ENCODE data around the gene STOM. TPM values are rescaled to one million over a fixed set of nuclear protein-coding genes. Genes with fewer than 3 reads are reported as not detected.

The STOM gene
- total and polyA plus RNA-seq, 2 donors = 28.5 to 157 TPM

- 98% methylated on average over 17 of the region's 17 CpGs for WGBS
- no peaks in the 10 kb centered on the region for H3K36me3 ChIP-seq (ENCODE audit: control insufficient read depth in 2 of 2, insufficient read depth in 2 of 2, low read length in 1 of 2)
- no peaks in the 10 kb centered on the region for H3K4me1 ChIP-seq (ENCODE audit: control insufficient read depth in 2 of 2, insufficient read depth in 2 of 2, low read length in 2 of 2)
- H3K9me3 ChIP-seq (ENCODE audit: control insufficient read depth in 2 of 2, insufficient read depth in 1 of 2, low read length in 1 of 2) = no peaks in the 10 kb centered on the region
- H3K4me3 ChIP-seq (ENCODE audit: low read length in 2 of 2) = no peak overlapping the region
- no peak overlapping the region for H3K27ac ChIP-seq (ENCODE audit: low read depth in 1 of 2, low read length in 1 of 2)
- no peak for DNase-seq (ENCODE audit: low read depth in 6 of 9, low spot score in 9 of 9)
- H3K27me3 ChIP-seq (ENCODE audit: control insufficient read depth in 2 of 2, insufficient read depth in 1 of 2, low read length in 1 of 2) = no peaks in the 10 kb centered on the region
These were observed 57.9 kb downstream of the STOM start for GRCh38 chr9:121312169-121312568.

GRCh38 chr9:121310571-121310970 lies 59.5 kb downstream of the STOM start:
- DNase-seq (ENCODE audit: low read depth in 6 of 9, low spot score in 9 of 9) = no peak
- H3K4me3 ChIP-seq (ENCODE audit: low read length in 2 of 2) = no peak overlapping the region
- H3K9me3 ChIP-seq (ENCODE audit: control insufficient read depth in 2 of 2, insufficient read depth in 1 of 2, low read length in 1 of 2) = no peaks in the 10 kb centered on the region
- WGBS = 97% methylated on average over 9 of the region's 9 CpGs
- no peaks in the 10 kb centered on the region for H3K27me3 ChIP-seq (ENCODE audit: control insufficient read depth in 2 of 2, insufficient read depth in 1 of 2, low read length in 1 of 2)
- H3K4me1 ChIP-seq (ENCODE audit: control insufficient read depth in 2 of 2, insufficient read depth in 2 of 2, low read length in 2 of 2) = no peaks in the 10 kb centered on the region
- H3K36me3 ChIP-seq (ENCODE audit: control insufficient read depth in 2 of 2, insufficient read depth in 2 of 2, low read length in 1 of 2) = no peaks in the 10 kb centered on the region
- H3K27ac ChIP-seq (ENCODE audit: low read depth in 1 of 2, low read length in 1 of 2) = no peak overlapping the region

- no peaks in the 10 kb centered on the region for H3K4me1 ChIP-seq (ENCODE audit: control insufficient read depth in 2 of 2, insufficient read depth in 2 of 2, low read length in 2 of 2)
- H3K27me3 ChIP-seq (ENCODE audit: control insufficient read depth in 2 of 2, insufficient read depth in 1 of 2, low read length in 1 of 2) = no peaks in the 10 kb centered on the region
- no peak overlapping the region for H3K4me3 ChIP-seq (ENCODE audit: low read length in 2 of 2)
- H3K9me3 ChIP-seq (ENCODE audit: control insufficient read depth in 2 of 2, insufficient read depth in 1 of 2, low read length in 1 of 2) = no peaks in the 10 kb centered on the region
- 83% methylated on average over 7 of the region's 7 CpGs for WGBS
- H3K27ac ChIP-seq (ENCODE audit: low read depth in 1 of 2, low read length in 1 of 2) = no peak overlapping the region
- no peaks in the 10 kb centered on the region for H3K36me3 ChIP-seq (ENCODE audit: control insufficient read depth in 2 of 2, insufficient read depth in 2 of 2, low read length in 1 of 2)
- DNase-seq (ENCODE audit: low read depth in 6 of 9, low spot score in 9 of 9) = no peak
These were observed 60.1 kb downstream of the STOM start for GRCh38 chr9:121309833-121310425.

- DNase-seq (ENCODE audit: low read depth in 6 of 9, low spot score in 9 of 9) = no peak
- WGBS = 95% methylated on average over 6 of the region's 6 CpGs
- H3K4me1 ChIP-seq (ENCODE audit: control insufficient read depth in 2 of 2, insufficient read depth in 2 of 2, low read length in 2 of 2) = no peaks in the 10 kb centered on the region
These were observed 60.9 kb downstream of the STOM start for GRCh38 chr9:121309171-121309570.

GRCh38 chr9:121308765-121309164 lies 61.3 kb downstream of the STOM start:
- Histone ChIP-seq H3K27ac (ENCODE audit: low read depth in 1 of 2, low read length in 1 of 2) (no peak overlapping the region), H3K9me3 (ENCODE audit: control insufficient read depth in 2 of 2, insufficient read depth in 1 of 2, low read length in 1 of 2) (no peaks in the 10 kb centered on the region), H3K36me3 (ENCODE audit: control insufficient read depth in 2 of 2, insufficient read depth in 2 of 2, low read length in 1 of 2) (no peaks in the 10 kb centered on the region), H3K4me1 (ENCODE audit: control insufficient read depth in 2 of 2, insufficient read depth in 2 of 2, low read length in 2 of 2) (no peaks in the 10 kb centered on the region), H3K27me3 (ENCODE audit: control insufficient read depth in 2 of 2, insufficient read depth in 1 of 2, low read length in 1 of 2) (no peaks in the 10 kb centered on the region), H3K4me3 (ENCODE audit: low read length in 2 of 2) (no peak overlapping the region)
- DNase-seq (ENCODE audit: low read depth in 6 of 9, low spot score in 9 of 9) = no peak
- 97% methylated on average over 13 of the region's 13 CpGs for WGBS

More at GRCh38 chr9:121309171-121309570, 60.9 kb downstream of the STOM start:
- no peaks in the 10 kb centered on the region for H3K27me3 ChIP-seq (ENCODE audit: control insufficient read depth in 2 of 2, insufficient read depth in 1 of 2, low read length in 1 of 2)
- H3K4me3 ChIP-seq (ENCODE audit: low read length in 2 of 2) = no peak overlapping the region
- H3K27ac ChIP-seq (ENCODE audit: low read depth in 1 of 2, low read length in 1 of 2) = no peak overlapping the region
- H3K36me3 ChIP-seq (ENCODE audit: control insufficient read depth in 2 of 2, insufficient read depth in 2 of 2, low read length in 1 of 2) = no peaks in the 10 kb centered on the region
- H3K9me3 ChIP-seq (ENCODE audit: control insufficient read depth in 2 of 2, insufficient read depth in 1 of 2, low read length in 1 of 2) = no peaks in the 10 kb centered on the region

DNA sequence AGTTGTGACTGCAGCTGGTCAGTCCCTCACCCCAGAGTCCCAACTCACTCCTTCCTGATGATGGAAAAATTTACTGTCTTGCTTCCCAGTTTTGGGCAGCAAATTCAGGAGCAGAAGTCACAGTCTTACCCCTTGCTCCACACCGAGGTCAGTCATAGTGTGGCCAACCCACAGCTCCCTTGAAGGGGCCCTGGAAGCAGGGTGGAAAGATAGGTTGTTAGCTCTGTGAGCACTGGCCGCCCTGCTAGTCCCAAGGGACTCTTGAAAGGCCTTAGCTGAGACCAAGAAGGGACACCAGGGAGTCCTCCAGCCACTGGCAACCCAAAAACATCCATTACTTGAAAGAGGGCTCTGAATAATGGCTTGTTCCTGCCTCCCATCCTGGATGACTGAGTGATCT lies 62.1 kb downstream of the STOM start:
- no peaks in the 10 kb centered on the region for H3K9me3 ChIP-seq (ENCODE audit: control insufficient read depth in 2 of 2, insufficient read depth in 1 of 2, low read length in 1 of 2)
- H3K27ac ChIP-seq (ENCODE audit: low read depth in 1 of 2, low read length in 1 of 2) = no peak overlapping the region
- no peak for DNase-seq (ENCODE audit: low read depth in 6 of 9, low spot score in 9 of 9)
- H3K4me3 ChIP-seq (ENCODE audit: low read length in 2 of 2) = no peak overlapping the region
- H3K27me3 ChIP-seq (ENCODE audit: control insufficient read depth in 2 of 2, insufficient read depth in 1 of 2, low read length in 1 of 2) = no peaks in the 10 kb centered on the region
- WGBS = 92% methylated on average over 2 of the region's 2 CpGs
- no peaks in the 10 kb centered on the region for H3K36me3 ChIP-seq (ENCODE audit: control insufficient read depth in 2 of 2, insufficient read depth in 2 of 2, low read length in 1 of 2)
- no peaks in the 10 kb centered on the region for H3K4me1 ChIP-seq (ENCODE audit: control insufficient read depth in 2 of 2, insufficient read depth in 2 of 2, low read length in 2 of 2)

DNA sequence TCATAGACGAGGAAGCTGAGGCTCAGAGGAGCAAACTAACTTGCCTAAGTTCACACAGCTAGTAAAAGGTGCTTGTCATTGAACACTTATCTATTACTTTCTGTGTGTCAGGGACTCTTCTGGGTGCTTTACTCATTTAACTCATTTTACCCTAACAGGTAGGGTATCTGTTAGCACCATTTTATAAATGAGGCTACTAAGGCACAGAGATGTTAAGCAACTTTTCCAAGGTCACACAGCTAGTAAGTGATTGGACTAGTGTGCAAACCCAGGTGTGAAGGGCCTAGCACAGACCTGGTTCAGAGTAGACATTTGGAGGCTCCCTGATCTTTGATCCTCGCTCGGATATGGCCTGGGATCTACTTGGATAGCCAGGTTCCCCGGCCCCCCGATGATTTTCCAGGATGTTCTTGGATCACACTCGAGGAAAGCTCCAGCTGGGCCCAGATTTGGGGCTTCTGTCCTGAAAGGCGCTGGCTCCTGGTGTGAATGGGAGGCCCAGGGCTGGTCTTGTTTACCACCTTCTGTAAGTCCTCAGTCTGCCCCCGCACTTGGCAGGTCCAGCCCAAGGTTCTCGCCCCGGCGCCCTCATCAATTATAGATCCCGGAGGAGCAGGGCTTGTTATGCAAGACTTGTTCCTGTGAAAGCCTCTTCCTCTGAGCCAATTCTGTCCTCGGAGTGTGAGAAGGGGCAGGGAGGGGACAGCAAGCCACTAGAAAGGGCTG lies 64.6 kb downstream of the STOM start:
- Histone ChIP-seq H3K36me3 (ENCODE audit: control insufficient read depth in 2 of 2, insufficient read depth in 2 of 2, low read length in 1 of 2) (no peaks in the 10 kb centered on the region), H3K4me1 (ENCODE audit: control insufficient read depth in 2 of 2, insufficient read depth in 2 of 2, low read length in 2 of 2) (peaks cover 0 to 4% of the 10 kb centered on the region in 2 donors), H3K27ac (ENCODE audit: low read depth in 1 of 2, low read length in 1 of 2) (no peak overlapping the region), H3K27me3 (ENCODE audit: control insufficient read depth in 2 of 2, insufficient read depth in 1 of 2, low read length in 1 of 2) (peaks cover 0 to 9% of the 10 kb centered on the region in 2 donors), H3K4me3 (ENCODE audit: low read length in 2 of 2) (no peak overlapping the region), H3K9me3 (ENCODE audit: control insufficient read depth in 2 of 2, insufficient read depth in 1 of 2, low read length in 1 of 2) (no peaks in the 10 kb centered on the region)
- DNase-seq (ENCODE audit: low read depth in 6 of 9, low spot score in 9 of 9) = no peak
- WGBS = 95% methylated on average over 13 of the region's 13 CpGs

GRCh38 chr9:121304707-121305106 lies 65.3 kb downstream of the STOM start:
- no peak for DNase-seq (ENCODE audit: low read depth in 6 of 9, low spot score in 9 of 9)
- Histone ChIP-seq H3K4me1 (ENCODE audit: control insufficient read depth in 2 of 2, insufficient read depth in 2 of 2, low read length in 2 of 2) (peaks cover 4 to 6% of the 10 kb centered on the region in 2 donors), H3K36me3 (ENCODE audit: control insufficient read depth in 2 of 2, insufficient read depth in 2 of 2, low read length in 1 of 2) (no peaks in the 10 kb centered on the region), H3K27me3 (ENCODE audit: control insufficient read depth in 2 of 2, insufficient read depth in 1 of 2, low read length in 1 of 2) (peaks cover 2 to 15% of the 10 kb centered on the region in 2 donors), H3K27ac (ENCODE audit: low read depth in 1 of 2, low read length in 1 of 2) (no peak overlapping the region), H3K9me3 (ENCODE audit: control insufficient read depth in 2 of 2, insufficient read depth in 1 of 2, low read length in 1 of 2) (no peaks in the 10 kb centered on the region), H3K4me3 (ENCODE audit: low read length in 2 of 2) (no peak overlapping the region)
- 96% methylated on average over 1 of the region's 1 CpG for WGBS

DNA sequence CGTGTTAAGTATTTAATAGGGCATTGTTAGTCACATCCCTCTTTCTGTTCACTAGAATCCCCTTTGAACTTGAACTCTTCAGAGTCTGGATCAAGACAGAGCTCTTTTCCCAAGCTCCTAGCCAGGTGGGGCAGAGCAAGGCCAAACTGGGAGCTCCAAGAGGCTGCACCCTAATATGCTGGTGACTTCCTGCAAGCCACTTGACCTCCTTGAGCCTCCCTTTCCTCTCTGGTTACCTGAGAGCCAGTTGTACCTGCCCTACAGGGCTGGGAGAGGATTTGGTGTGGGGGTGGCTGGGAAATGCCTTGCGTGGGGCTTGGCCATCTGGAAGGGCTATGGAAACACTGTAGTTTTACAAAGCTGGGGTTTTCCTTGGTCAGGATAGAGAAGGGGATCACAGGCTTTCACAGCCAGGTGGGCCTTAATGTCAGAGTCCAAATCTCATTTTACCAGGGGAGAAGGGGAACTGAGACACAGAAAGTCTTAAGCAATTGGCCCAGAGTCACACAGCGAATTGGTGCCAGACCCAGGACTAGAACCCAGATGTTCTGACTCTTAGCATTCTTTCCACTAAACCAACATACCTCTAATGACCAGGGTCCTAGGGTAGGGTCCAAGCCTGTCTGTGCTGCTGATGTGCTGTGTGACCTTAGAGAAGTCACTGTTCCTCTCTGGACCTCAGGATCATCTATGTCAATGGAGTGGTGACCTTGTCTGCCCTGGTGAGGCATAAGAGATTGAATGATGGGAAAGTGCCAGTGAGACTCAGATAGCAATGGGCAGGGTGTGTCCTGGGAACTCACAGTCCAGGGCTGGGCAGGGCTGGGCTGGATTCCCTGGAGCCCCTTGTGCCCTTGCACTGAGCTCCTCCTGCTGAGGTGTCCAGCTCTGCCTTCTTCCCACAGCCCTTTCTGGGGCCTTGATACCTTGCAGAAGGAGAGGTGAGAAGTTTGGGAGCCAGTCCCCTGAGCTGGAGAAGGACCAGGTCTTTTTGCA lies 66.3 kb downstream of the STOM start:
- Histone ChIP-seq H3K4me3 (ENCODE audit: low read length in 2 of 2) (no peak overlapping the region), H3K27ac (ENCODE audit: low read depth in 1 of 2, low read length in 1 of 2) (no peak overlapping the region), H3K4me1 (ENCODE audit: control insufficient read depth in 2 of 2, insufficient read depth in 2 of 2, low read length in 2 of 2) (peaks cover 7 to 13% of the 10 kb centered on the region in 2 donors), H3K9me3 (ENCODE audit: control insufficient read depth in 2 of 2, insufficient read depth in 1 of 2, low read length in 1 of 2) (no peaks in the 10 kb centered on the region), H3K36me3 (ENCODE audit: control insufficient read depth in 2 of 2, insufficient read depth in 2 of 2, low read length in 1 of 2) (no peaks in the 10 kb centered on the region), H3K27me3 (ENCODE audit: control insufficient read depth in 2 of 2, insufficient read depth in 1 of 2, low read length in 1 of 2) (peaks cover 4 to 23% of the 10 kb centered on the region in 2 donors)
- DNase-seq (ENCODE audit: low read depth in 6 of 9, low spot score in 9 of 9) = no peak
- WGBS = 95% methylated on average over 3 of the region's 3 CpGs

All from thymus (tissue), 11 donors.